GM12865 (cell line): Measurements from ENCODE around the gene RNPEPL1.

Experiments used
- DNase-seq: peaks from one replicate; pipeline ENCODE4 v3.0.0; 2010; ENCODE audit warnings: low read depth
- H3K4me3 ChIP-seq: 2 replicates; pipeline ENCODE4 v1.5.1; 2011; ENCODE audit warnings: mild to moderate bottlenecking, low read depth, low read length, control low read depth
- CTCF ChIP-seq: IDR thresholded peaks from 2 replicates; pipeline ENCODE4 v1.5.1; 2011; ENCODE audit warnings: low read length, control low read depth, low read depth, inconsistent platforms; ENCODE audit not compliant: insufficient read depth; ENCODE audit errors: missing control alignments

The RNPEPL1 gene

DNA sequence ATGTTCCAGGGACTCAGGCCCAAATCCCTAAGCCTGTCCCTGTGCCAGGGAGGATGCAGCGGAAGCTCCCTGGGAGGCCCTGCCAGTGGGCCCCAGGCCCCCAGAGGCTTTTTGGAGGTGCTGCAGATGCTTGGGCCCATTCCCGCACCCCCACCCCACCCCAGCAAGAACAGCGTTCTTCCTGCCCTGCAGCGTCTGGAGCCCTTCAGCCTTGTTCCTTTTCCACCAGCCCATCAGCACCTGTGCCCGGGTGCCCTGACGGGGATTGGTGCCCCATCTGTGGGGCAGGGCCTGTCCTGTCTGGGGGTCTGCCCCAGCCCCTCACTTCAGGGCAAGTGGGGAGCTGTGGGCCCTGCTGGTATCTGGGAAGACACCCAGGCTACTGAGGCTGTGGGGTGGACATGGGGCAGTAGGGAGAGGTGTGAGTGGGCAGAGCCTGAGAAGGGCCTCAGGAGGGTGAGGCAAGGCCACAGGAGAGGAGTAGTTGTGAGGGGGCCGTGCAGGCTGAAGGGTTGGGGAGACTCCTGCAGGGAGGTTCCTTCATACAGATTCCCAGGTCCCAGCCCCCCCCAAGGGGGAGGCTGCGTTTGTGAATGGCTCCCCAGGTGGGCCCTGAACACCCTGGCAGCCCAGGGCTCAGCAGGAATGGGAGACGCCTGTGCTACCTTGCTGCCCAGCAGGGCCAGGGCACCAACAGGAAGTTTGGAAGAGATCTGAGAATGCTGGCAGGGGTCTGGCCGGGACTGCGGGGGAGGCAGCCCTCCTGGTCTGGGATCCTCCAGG is 2.4 kb downstream of the RNPEPL1 start:
- H3K4me3 ChIP-seq, result no peak overlapping the region
- no peak for DNase-seq
- TF ChIP-seq CTCF, result no peak

DNA sequence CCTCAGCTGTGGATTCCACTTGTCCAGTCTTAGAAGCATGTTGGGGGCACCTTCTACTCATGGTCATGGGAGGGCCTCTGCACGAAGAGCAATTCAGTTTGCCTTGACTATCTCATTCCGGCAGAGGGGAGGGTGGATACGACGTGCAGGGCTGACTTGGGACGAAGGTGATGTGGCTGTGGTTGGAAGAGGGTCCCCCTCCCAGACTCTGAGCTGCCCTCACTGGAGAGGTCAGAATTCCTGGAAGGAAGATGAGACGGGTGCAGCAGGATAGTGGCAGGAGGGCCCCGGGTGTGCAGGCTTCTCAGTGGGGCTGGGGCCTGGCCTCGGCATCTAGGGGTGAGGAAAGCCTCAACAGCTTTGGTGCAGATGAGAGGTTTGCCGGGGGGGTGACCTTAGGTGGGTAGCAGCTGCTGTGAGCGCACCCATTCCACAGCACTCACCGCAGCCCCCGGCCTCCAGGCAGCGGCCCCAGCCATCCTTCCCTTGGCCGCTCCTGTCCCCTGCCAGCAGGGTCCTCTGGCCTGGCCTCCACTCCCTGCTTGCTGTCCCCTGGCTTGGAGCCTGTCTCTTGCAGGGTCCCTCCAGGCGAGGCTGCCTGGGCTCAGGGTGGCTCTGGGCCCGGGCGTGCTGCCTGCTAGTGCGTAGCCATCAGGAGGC is 3.2 kb downstream of the RNPEPL1 start:
- TF ChIP-seq CTCF, result no peak
- no peak overlapping the region for H3K4me3 ChIP-seq
- no peak for DNase-seq

GRCh38 chr2:240572141-240573031 is 4.1 kb downstream of the RNPEPL1 start:
- no peak for DNase-seq
- no peak for TF ChIP-seq CTCF
- no peak overlapping the region for H3K4me3 ChIP-seq

DNA sequence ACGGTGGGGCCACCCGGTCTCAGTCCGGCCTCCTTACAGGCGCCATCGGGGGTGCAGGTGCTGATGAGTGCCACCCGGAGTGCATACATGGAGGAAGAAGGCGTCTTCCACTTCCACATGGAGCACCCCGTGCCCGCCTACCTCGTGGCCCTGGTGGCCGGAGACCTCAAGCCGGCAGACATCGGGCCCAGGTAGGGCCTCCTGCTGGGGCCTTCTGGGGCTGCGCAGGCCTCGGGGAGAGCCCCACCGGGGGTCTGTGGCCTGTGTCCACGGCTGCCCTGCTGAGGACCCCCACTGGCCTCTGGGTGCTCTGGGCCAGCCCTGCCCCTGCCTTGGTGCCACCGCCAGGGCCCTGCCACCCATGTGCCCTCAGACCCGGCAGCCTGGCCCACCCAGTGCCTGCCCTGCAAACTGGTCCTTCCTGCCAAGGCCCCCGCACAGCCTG is 4.8 kb downstream of the RNPEPL1 start:
- H3K4me3 ChIP-seq, result no peak overlapping the region
- no peak for DNase-seq
- TF ChIP-seq CTCF, result no peak

DNA sequence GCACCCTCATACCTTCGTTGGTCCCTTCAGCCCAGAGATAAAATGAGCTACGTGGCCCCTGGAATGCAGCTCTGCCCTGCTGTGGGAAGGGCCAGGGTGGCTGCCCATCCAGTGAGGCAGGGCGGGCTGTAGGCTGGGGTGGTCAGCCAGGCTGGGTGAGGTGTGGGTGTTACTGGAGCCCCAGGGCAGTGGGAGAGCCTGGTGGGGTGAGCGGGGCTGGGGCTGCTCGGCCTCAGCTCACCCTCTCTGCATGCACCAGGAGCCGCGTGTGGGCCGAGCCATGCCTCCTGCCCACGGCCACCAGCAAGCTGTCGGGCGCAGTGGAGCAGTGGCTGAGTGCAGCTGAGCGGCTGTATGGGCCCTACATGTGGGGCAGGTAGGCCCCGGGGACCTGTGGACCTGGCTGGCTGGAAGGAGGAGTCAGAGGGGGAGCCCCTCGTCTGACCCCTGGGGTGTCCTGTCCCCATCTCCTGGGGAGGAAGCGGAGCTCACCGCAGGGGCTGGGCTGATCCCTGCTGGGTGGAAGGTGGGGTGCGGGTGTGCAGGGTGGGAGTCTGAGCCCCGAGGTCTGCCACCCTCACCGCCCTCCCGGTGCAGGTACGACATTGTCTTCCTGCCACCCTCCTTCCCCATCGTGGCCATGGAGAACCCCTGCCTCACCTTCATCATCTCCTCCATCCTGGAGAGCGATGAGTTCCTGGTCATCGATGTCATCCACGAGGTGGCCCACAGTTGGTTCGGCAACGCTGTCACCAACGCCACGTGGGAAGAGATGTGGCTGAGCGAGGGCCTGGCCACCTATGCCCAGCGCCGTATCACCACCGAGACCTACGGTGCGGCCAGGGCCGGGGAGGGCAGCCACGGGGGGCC is 5.5 kb downstream of the RNPEPL1 start:
- H3K4me3 ChIP-seq, result no peak overlapping the region
- no peak for TF ChIP-seq CTCF
- DNase-seq, result no peak
